B cell (primary cell): ENCODE measurements around the gene OLFM2. TPM values are rescaled to one million over a fixed set of nuclear protein-coding genes. Genes with fewer than 3 reads are reported as not detected.

Experiments used
- ATAC-seq: fragments of 200-7000 bp; cut with Tn5 transposase; one replicate; pipeline ENCODE4 v1.10.0; 2021; ENCODE audit warnings: low read depth, mild to moderate bottlenecking, moderate number of reproducible peaks, moderate library complexity
- CTCF ChIA-PET: fragments of 350-600 bp; sonication (Branson Sonifier 250); formaldehyde crosslinking; loops from one replicate; lab custom pipeline; 2021; ENCODE audit warnings: antibody characterized with exemption, inconsistent platforms; lab: Charles Lee
- POLR2A ChIA-PET: fragments of 350-600 bp; sonication (Branson Sonifier 250); formaldehyde crosslinking; loops from one replicate; lab custom pipeline; 2021; ENCODE audit warnings: antibody characterized with exemption; lab: Charles Lee
- DNase-seq: peaks from one replicate; pipeline ENCODE4 v3.0.0; 2013
- H2AFZ ChIP-seq: 2 replicates; pipeline ENCODE4 v1.6.1; 2012; ENCODE audit warnings: mild to moderate bottlenecking, low read depth, low read length; ENCODE audit not compliant: insufficient read depth, poor library complexity, severe bottlenecking
- H3K27ac ChIP-seq, 2 donors: 1 replicate in 1 of 2; 2 replicates in 1 of 2; pipeline ENCODE4 v1.5.1; 2012 to 2013; ENCODE audit warnings: low read length in 2 of 2, mild to moderate bottlenecking in 2 of 2, moderate library complexity in 1 of 2
- H3K27me3 ChIP-seq, 4 experiments: fragments of 200-600 bp in 1 of 4; sonication (generic) in 1 of 4; replicated peaks in 1 of 4; 1 replicate in 2 of 4; 2 replicates in 2 of 4; pipeline versions ENCODE4 v1.6.1 to v1.7.0; 2013 to 2016; ENCODE audit warnings: low read length in 3 of 4, mild to moderate bottlenecking in 2 of 4, mixed read lengths in 1 of 4, moderate library complexity in 1 of 4; ENCODE audit not compliant: insufficient read depth in 4 of 4, control insufficient read depth in 3 of 4; ENCODE audit errors: control extremely low read depth in 1 of 4
- H3K36me3 ChIP-seq, 2 experiments: replicated peaks in 1 of 2; 1 replicate in 1 of 2; 2 replicates in 1 of 2; pipeline versions ENCODE4 v1.6.1 to v1.7.1; 2013; ENCODE audit warnings: low read length in 1 of 2; ENCODE audit not compliant: insufficient read depth in 2 of 2, control insufficient read depth in 1 of 2; ENCODE audit errors: control extremely low read depth in 1 of 2, extremely low read depth in 1 of 2
- H3K4me1 ChIP-seq, 2 donors: fragments of 200-600 bp in 1 of 2; sonication (generic) in 1 of 2; 1 replicate in 1 of 2; 2 replicates in 1 of 2; pipeline versions ENCODE4 v1.5.1 to v1.6.1; 2013 to 2017; ENCODE audit warnings: low read length in 2 of 2; ENCODE audit not compliant: control insufficient read depth in 2 of 2, insufficient read depth in 2 of 2
- H3K4me2 ChIP-seq: replicated peaks from 2 replicates; pipeline ENCODE3; 2012; ENCODE audit warnings: mild to moderate bottlenecking, low read depth, low read length; ENCODE audit not compliant: poor library complexity, severe bottlenecking
- H3K4me3 ChIP-seq, 5 experiments: fragments of 200-600 bp in 1 of 5; sonication (generic) in 1 of 5; 1 replicate in 3 of 5; 2 replicates in 2 of 5; pipeline versions ENCODE4 v1.5.1 to v1.7.0; 2011 to 2016; ENCODE audit warnings: low read length in 4 of 5, mild to moderate bottlenecking in 4 of 5, low read depth in 2 of 5, control low read depth in 1 of 5, moderate library complexity in 1 of 5; ENCODE audit not compliant: insufficient read depth in 1 of 5; ENCODE audit errors: control extremely low read depth in 1 of 5, extremely low read depth in 1 of 5
- H3K79me2 ChIP-seq: fragments of 200-600 bp; sonication (generic); one replicate; pipeline ENCODE4 v1.6.0; 2016; ENCODE audit warnings: low read length; ENCODE audit not compliant: control insufficient read depth, insufficient read depth
- H3K9ac ChIP-seq: fragments of 200-600 bp; sonication (generic); 2 replicates; pipeline ENCODE4 v1.6.1; 2017; ENCODE audit warnings: mild to moderate bottlenecking, low read length, moderate library complexity
- H3K9me3 ChIP-seq, 3 donors: one replicate each; pipeline versions ENCODE4 v1.6.1 to v1.7.1; 2013; ENCODE audit warnings: low read length in 2 of 3; ENCODE audit not compliant: control insufficient read depth in 2 of 3, insufficient read depth in 1 of 3; ENCODE audit errors: control extremely low read depth in 1 of 3
- H4K20me1 ChIP-seq: 2 replicates; pipeline ENCODE4 v1.6.0; 2012; ENCODE audit warnings: mild to moderate bottlenecking, low read length; ENCODE audit not compliant: insufficient read depth, control insufficient read depth, poor library complexity, severe bottlenecking
- H3K27ac Mint-ChIP-seq: one replicate; pipeline ENCODE4 v1.8.0; 2021; ENCODE audit warnings: mixed read lengths
- H3K27me3 Mint-ChIP-seq: one replicate; pipeline ENCODE4 v1.8.0; 2021; ENCODE audit warnings: mixed read lengths
- H3K4me1 Mint-ChIP-seq: one replicate; pipeline ENCODE4 v1.8.0; 2021; ENCODE audit warnings: mixed read lengths
- H3K4me3 Mint-ChIP-seq: one replicate; pipeline ENCODE4 v1.8.0; 2021; ENCODE audit warnings: mixed read lengths
- H3K9me3 Mint-ChIP-seq: one replicate; pipeline ENCODE4 v1.8.0; 2022; ENCODE audit warnings: mixed read lengths; ENCODE audit not compliant: insufficient read depth
- CTCF ChIP-seq: fragments of 200-600 bp; IDR thresholded peaks from one replicate; pipeline ENCODE4 v1.8.0; 2022; ENCODE audit warnings: antibody characterized with exemption, mild to moderate bottlenecking
- EZH2 ChIP-seq: IDR thresholded peaks from 2 replicates; pipeline ENCODE4 v1.6.1; 2012; ENCODE audit warnings: borderline replicate concordance, low read depth, mild to moderate bottlenecking, moderate library complexity, low read length; ENCODE audit not compliant: insufficient read depth, poor library complexity, severe bottlenecking
- WGBS: methylation state at CpG from one replicate; pipeline ENCODE4 v1.1.5; 2013; ENCODE audit warnings: missing lambda C conversion rate; ENCODE audit not compliant: insufficient coverage; 5-methylcytosine and 5-hydroxymethylcytosine counted together
- intact Hi-C: fragments of 100-400 bp; cut with micrococcal nuclease; formaldehyde crosslinking; loops from one replicate; pipeline ENCODE4 v1.10.0; 2022
- polyA plus RNA-seq: library from polyadenylated mRNA; depleted of rRNA; stranded (reverse); fragments of >200 nt; gene quantifications from 2 replicates; pipeline ENCODE4 v1.2.3, GENCODE V29; 2012
- total RNA-seq, 2 donors: library from RNA; stranded (reverse); fragments of 120-200 nt in 1 of 2; gene quantifications; 1 replicate in 1 of 2; 2 replicates in 1 of 2; pipeline versions ENCODE4 v1.2.3 to v1.2.4, GENCODE V29; 2013 to 2022

Gene OLFM2
- total and polyA plus RNA-seq, 2 donors (not counting 1 experiment from before 2014, with no cell fraction given), result 0.15 TPM; not detected in 1

DNA sequence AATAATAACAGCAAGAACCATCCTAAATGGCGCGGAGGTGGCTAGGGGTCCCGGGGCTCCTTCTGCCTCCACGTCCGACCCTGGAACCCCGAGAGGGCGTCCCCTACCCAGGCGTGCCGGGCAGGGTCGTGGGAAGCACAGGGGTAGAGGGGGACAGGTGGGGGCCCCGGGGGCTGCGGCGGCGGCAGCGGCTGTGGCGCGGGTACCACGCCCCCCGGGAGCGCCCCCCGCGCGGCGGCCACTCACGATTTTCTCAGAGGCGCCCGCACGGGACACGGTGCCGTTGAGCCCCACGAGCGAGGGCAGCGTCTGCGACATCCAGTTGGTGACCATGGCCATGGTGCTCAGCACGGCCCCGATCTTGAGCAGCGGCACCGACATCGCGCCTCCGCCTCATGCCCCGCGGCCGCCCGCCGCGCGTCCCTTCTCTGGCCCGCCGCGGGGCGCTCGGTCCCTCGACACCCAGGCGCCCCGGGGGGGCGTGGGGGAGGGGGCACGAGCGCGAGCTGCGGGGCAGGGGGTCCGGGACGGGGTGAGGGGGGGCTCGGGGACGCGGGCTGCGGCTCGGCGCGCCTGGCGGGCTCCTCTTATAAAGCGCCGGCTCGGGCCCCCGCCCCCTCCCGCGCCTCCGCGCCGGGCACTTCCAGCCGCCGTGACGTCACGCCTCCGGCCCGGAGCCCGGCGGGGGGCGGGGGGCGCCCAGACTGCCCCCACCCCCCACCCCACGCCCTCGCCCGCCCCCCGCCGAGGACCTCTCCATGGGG is 22.9 kb downstream of the OLFM2 start:
- Histone ChIP-seq H3K4me1 (peaks cover 16 to 21% of the 10 kb centered on the region in 2 donors), H3K9me3 (peaks cover 0 to 11% (median 0%) of the 10 kb centered on the region in 3 donors), H3K27me3 (peaks cover 0 to 66% (median 28%) of the 10 kb centered on the region in 4 experiments), H3K36me3 (no peaks in the 10 kb centered on the region), H3K4me2 (peak overlapping the region; percentile 85), H3K4me3 (no peak overlapping the region), H3K27ac (no peak overlapping the region), H3K79me2 (no peaks in the 10 kb centered on the region), H3K9ac (no peak overlapping the region), H4K20me1 (no peaks in the 10 kb centered on the region), H2AFZ (peak overlapping the region; percentile 22)
- Mint-ChIP-seq H3K9me3 (no peaks in the 10 kb centered on the region), H3K27me3 (peaks cover 41% of the 10 kb centered on the region), H3K27ac (no peak overlapping the region), H3K4me3 (peak overlapping the region; percentile 65), H3K4me1 (peaks cover 18% of the 10 kb centered on the region)
- TF ChIP-seq CTCF (no peak), EZH2 (no peak)
- ChIA-PET POLR2A (no interaction called here), CTCF (no interaction called here)
- intact Hi-C loops, result no loop called here
- ATAC-seq, result no peak
- WGBS, result 3% methylated on average over 72 of the region's 95 CpGs
- no peak for DNase-seq

DNA sequence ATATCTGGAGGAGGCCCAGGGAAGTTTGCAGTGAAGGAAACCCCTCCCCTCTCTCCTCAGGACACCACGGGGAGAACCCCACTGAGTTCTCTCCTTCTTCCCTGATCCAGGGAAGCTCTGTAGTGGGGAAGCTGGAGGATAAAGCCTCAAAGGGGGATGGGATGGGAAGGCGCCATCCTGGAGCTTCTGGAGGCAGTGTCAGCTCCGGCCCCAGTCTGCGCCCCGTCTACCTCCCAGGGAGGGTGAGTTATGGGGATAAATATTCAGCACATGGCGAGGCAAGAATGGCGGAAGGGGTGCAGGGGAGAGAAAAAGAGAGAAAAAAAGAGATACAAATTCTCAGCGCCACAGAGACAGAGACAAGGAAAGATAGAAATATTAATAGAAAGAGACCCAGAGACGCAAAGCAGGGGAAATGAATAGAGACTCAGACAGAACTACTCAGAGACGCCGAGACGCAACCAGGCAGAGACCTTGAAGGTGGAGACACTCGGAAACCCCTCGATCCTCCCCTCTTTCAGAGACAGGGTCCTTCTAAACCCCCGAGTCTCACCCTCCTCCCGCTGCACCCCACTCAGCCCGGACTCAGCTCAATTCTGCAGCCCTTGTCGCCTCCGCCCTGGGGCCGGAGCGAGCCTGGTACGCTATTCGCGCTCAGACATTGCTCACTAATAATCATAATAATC is 23.6 kb downstream of the OLFM2 start:
- Mint-ChIP-seq H3K4me1 (peaks cover 18% of the 10 kb centered on the region), H3K9me3 (no peaks in the 10 kb centered on the region), H3K27me3 (peaks cover 39% of the 10 kb centered on the region), H3K27ac (no peak overlapping the region), H3K4me3 (peak overlapping the region; percentile 65)
- CTCF ChIA-PET, result no interaction called here
- Histone ChIP-seq H3K27ac (no peak overlapping the region), H2AFZ (peak overlapping the region; percentile 22), H3K9me3 (peaks cover 0 to 11% (median 0%) of the 10 kb centered on the region in 3 donors), H3K4me1 (peaks cover 16 to 21% of the 10 kb centered on the region in 2 donors), H3K36me3 (no peaks in the 10 kb centered on the region), H3K79me2 (no peaks in the 10 kb centered on the region), H3K27me3 (peaks cover 0 to 65% (median 27%) of the 10 kb centered on the region in 4 experiments), H4K20me1 (no peaks in the 10 kb centered on the region), H3K4me3 (no peak overlapping the region), H3K4me2 (peak overlapping the region; percentile 85), H3K9ac (no peak overlapping the region)
- POLR2A ChIA-PET, result no interaction called here
- TF ChIP-seq EZH2 (no peak), CTCF (no peak)
- intact Hi-C loops, result no loop called here
- 46% methylated on average over 19 of the region's 24 CpGs for WGBS
- ATAC-seq (no peak), DNase-seq (no peak)
